ENCODE data around the gene APCDD1L.

APCDD1L gene

DNA sequence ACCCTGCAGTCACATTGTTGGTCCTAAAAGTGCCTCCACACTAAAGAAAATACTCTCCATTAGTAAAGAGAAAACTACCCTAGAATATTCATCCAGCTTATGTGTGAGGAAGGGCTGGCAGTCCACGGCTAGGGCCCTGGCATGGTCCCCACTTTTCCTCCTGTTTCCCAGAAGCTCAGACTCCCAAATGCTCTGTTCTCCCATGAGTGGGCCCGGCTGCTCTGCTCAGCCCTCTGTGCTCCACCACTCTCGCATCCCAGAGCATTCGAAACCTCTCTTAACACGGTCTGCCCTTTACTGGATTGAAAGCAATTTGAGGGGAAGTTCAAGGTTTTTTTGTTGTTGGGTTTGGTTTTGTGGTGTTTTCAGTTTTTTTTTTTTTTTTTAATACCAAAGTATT, 61.8 kb downstream of the APCDD1L start:
- in situ Hi-C loops (cut with HindIII; ENCODE audit: low pct_ligation_motif_present, low sequenced_read_pairs) = no loop called here
- H3K36me3 ChIP-seq (replicated peaks) = no peaks in the 10 kb centered on the region
- no peak overlapping the region for H3K27ac ChIP-seq
- H3K4me3 ChIP-seq (ENCODE audit: low read depth, low read length) = no peak overlapping the region
- DNase-seq = no peak
- H3K27me3 ChIP-seq (replicated peaks) = no peaks in the 10 kb centered on the region
- TF ChIP-seq, protein P1, sequence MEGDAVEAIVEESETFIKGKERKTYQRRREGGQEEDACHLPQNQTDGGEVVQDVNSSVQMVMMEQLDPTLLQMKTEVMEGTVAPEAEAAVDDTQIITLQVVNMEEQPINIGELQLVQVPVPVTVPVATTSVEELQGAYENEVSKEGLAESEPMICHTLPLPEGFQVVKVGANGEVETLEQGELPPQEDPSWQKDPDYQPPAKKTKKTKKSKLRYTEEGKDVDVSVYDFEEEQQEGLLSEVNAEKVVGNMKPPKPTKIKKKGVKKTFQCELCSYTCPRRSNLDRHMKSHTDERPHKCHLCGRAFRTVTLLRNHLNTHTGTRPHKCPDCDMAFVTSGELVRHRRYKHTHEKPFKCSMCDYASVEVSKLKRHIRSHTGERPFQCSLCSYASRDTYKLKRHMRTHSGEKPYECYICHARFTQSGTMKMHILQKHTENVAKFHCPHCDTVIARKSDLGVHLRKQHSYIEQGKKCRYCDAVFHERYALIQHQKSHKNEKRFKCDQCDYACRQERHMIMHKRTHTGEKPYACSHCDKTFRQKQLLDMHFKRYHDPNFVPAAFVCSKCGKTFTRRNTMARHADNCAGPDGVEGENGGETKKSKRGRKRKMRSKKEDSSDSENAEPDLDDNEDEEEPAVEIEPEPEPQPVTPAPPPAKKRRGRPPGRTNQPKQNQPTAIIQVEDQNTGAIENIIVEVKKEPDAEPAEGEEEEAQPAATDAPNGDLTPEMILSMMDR (IDR thresholded peaks at IDR 0.05; ENCODE audit: low read depth, low read length, missing control alignments) = no peak

DNA sequence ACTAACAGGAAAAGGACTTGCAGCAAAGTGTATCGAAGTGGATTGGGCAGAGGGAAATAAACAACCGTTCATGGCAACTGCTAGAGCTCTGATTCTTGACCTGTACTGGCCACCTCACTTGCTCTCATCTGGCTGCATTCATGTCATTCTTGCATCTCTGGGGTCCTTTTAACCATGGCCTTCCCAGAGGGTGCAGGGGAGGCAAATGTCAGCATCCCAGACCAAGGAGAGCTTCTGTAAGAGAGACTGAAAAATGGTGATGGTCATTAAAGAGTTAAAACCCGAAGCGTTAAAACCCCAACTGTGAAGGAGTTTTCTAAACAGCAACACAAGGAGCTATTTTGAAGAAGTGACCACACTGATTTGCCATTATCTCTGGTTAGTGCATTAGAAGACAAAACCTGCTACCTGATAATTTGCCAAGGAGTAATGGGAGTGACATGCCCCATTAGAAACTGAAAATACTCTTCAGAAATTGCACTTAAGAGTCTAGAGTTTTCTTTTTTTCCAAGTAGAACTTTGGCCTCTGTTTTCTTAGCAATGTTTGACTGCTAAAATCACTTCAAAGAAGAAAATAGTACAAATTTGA, 62.4 kb downstream of the APCDD1L start:
- no peaks in the 10 kb centered on the region for H3K27me3 ChIP-seq (replicated peaks)
- H3K36me3 ChIP-seq (replicated peaks) = no peaks in the 10 kb centered on the region
- in situ Hi-C loops (cut with HindIII; ENCODE audit: low pct_ligation_motif_present, low sequenced_read_pairs) = no loop called here
- DNase-seq = no peak
- no peak overlapping the region for H3K4me3 ChIP-seq (ENCODE audit: low read depth, low read length)
- TF ChIP-seq, protein P1 (IDR thresholded peaks at IDR 0.05; ENCODE audit: low read depth, low read length, missing control alignments) = no peak
- H3K27ac ChIP-seq = no peak overlapping the region

DNA sequence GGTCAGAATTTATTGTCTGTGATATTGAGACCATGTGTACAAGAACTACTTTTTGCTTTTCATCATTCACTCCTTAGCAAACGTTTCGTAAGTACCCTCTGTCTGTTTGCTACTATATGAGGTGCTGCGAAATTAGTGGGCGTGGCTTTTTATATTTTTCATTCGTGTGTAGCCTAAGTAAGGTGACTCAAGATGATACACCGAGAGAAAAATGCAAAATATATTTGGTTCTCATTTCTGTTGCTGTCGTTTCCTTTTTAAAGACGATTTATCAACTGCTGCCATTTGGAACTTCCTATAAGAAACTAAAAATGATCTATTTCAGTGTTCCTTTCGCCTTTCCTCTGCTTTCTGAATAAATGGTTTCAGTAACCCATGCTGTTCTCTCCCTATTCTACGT, 64.9 kb downstream of the APCDD1L start:
- Histone ChIP-seq H3K27ac (no peak overlapping the region), H3K27me3 (replicated peaks) (no peaks in the 10 kb centered on the region), H3K36me3 (replicated peaks) (peaks cover 2% of the 10 kb centered on the region), H3K4me3 (ENCODE audit: low read depth, low read length) (no peak overlapping the region)
- TF ChIP-seq, protein P1 (IDR thresholded peaks at IDR 0.05; ENCODE audit: low read depth, low read length, missing control alignments) = no peak
- in situ Hi-C loops (cut with HindIII; ENCODE audit: low pct_ligation_motif_present, low sequenced_read_pairs) = no loop called here
- no peak for DNase-seq

DNA sequence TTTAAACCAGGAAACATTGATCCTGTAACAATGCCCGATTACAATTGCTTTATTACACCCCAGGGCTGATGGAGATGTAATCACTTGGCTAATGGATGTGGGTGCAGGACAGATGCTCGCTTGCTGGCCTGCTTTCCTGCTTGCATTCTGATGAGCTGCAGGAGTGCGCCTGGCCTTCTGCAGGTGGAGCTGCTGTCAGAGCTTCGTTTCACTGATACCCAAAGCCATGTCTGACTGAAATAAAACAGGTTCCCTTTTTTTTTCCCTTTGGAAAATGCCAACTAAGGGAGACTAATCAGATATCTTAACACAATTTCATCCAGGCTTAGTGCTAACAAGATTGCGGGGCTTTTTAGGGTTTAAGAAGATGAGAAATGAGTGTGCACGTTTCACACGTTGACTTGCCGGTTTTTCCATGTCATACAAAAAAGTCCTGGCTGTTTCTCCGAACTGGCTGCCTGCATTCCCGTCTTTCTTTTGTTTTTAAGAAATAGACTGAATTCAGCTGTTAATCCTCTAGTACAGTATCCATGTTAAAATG, 65.4 kb downstream of the APCDD1L start:
- in situ Hi-C loops (cut with HindIII; ENCODE audit: low pct_ligation_motif_present, low sequenced_read_pairs) = loop anchor here (10.0 kb wide), 1 partner anchor 215 kb away; no protein-coding TSS in a partner anchor
- H3K4me3 ChIP-seq (ENCODE audit: low read depth, low read length) = no peak overlapping the region
- H3K36me3 ChIP-seq (replicated peaks) = peaks cover 7% of the 10 kb centered on the region
- H3K27me3 ChIP-seq (replicated peaks) = no peaks in the 10 kb centered on the region
- TF ChIP-seq, protein P1 (IDR thresholded peaks at IDR 0.05; ENCODE audit: low read depth, low read length, missing control alignments) = no peak
- DNase-seq = no peak
- H3K27ac ChIP-seq = no peak overlapping the region

DNA sequence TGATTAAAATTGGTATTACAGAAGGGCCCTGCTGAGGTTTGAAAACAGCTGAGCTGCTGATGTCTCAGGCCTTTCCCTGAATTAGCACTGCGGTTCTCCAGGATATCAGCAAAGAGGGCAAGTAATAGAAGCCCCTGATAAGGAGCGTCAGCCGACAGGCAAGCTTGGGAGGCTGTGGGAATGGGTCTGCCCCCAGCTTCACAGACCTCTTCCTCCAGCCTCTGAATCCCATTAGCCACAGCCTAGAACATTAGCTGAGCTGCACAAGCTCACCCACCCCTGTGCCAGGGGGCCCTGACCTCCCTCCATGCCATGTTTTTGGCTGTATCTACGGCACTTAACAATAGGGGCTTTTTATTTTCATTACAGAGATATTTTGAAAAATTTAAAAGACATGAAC, 66.2 kb downstream of the APCDD1L start:
- TF ChIP-seq, protein P1 (IDR thresholded peaks at IDR 0.05; ENCODE audit: low read depth, low read length, missing control alignments) = no peak
- Histone ChIP-seq H3K4me3 (ENCODE audit: low read depth, low read length) (no peak overlapping the region), H3K36me3 (replicated peaks) (peaks cover 14% of the 10 kb centered on the region), H3K27ac (no peak overlapping the region), H3K27me3 (replicated peaks) (no peaks in the 10 kb centered on the region)
- in situ Hi-C loops (cut with HindIII; ENCODE audit: low pct_ligation_motif_present, low sequenced_read_pairs) = loop anchor here (10.0 kb wide), 1 partner anchor 214 kb away; no protein-coding TSS in a partner anchor
- no peak for DNase-seq
